Activated CD4-positive, alpha-beta T cell treated with anti-CD3 and anti-CD28 coated beads, Interleukin-10, Interleukin-2, amounts not matched to agents 100 ng/mL and 50 ng/mL, durations not matched to agents 16 hours and 8 hours (primary cell): ENCODE results near the gene MEMO1.
"Not testable (repeated sequence)": the region's sequence is repeated elsewhere in the genome, so short reads cannot be mapped to it uniquely, and the experiment has no call there.

Experiments
- DNase-seq: peaks from one replicate; pipeline ENCODE4 v3.0.0-alpha.2; 2020

Gene MEMO1

GRCh38 chr2:31997653-31998052 is 13.2 kb downstream of the MEMO1 start:
- peak; percentile 32 for DNase-seq

GRCh38 chr2:31996571-31997150 is 14.1 kb downstream of the MEMO1 start:
- no peak for DNase-seq

DNA sequence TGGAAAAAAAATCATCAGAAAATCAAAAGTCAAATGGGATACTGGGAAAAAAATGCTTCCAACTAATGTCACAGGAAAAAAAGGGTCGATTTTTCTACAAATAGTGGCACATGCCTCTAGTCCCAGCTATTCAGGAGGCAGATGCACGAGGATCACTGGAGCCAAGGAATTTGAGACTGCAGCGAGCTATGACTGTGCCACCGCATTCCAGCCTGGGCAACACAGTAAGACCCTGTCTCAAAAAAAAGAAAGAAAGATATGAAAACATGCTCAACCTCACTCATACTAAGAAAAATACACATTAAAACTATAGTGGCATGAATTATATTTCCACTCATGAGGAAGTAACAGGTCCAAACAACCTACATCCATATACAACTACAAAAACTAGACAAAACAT is 17.9 kb downstream of the MEMO1 start:
- DNase-seq: no peak

GRCh38 chr2:31992025-31992579 is 18.7 kb downstream of the MEMO1 start:
- no peak for DNase-seq

DNA sequence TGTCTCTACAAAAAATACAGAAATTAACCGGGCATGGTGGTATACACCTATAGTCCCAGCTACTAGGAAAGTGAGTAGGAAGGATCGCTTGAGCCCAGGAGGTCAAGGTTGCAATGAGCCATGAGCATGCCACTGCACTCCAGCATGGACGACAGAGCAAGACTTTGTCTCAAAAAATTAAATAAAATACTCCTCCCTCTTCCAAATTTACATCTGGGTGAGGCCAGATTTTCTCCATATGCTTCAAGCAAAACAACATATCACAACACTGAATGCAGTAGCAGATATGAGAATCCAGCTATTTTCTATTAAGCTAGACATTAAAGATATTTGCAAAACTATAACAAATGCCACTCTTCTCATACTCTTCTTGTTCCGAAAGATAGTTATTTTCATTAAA is 20.9 kb downstream of the MEMO1 start:
- DNase-seq: no peak

DNA sequence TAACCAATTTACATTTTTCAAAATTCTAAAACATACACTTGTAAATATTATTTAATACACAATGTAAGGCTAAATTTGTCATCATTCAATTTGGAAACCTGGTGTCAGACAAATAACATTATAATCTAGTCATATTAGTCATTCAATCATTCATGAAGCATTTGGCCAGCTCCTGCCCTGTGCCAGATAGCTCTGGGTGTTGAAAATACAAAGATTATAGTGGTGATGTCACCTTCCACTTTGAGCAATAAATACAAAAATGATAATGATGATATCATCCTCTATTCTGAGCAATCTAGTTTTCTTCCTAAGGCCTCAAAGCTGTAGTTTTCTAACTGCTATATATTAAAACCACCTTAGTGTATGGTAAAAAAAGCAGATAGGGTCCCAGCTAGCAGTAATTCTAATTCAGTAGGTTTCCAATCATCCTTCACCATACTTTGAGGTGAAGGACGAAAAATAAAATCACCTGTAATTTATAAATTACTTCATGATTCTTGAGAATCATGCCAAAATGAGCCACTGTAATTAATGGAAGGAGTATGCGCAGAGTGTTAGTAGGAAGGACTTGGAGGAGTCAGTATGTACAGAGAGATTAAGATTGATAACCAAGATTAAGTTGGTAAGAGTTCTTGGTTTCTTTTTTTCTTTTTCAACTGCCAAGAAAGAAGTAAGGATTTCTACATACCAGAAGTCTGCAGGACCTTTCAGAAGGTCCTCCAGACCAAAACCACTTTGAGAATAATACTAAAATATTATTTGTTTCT is 23.2 kb downstream of the MEMO1 start:
- DNase-seq: peak; percentile 26

DNA sequence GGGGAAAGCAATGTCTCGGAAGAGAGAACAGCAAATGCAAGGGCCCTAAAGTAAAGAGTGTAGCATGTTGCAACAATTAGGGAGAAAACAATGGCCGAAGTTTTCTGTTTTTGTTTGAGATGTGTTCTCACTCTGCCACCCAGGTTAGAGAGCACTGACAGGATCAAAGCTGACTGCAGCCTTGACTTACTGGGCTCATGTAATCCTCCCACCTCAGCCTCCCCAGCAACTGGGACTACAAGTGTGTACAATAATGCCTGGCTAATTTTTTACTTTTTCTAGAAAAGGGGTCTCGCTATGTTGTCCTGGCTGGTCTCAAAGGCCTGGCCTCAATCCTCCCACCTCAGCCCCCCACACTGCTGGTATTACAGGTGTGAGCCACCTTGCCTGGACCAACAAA is 23.9 kb downstream of the MEMO1 start:
- DNase-seq: no peak

GRCh38 chr2:31983762-31984467 is 26.9 kb downstream of the MEMO1 start:
- no peak for DNase-seq

- DNase-seq: peak; percentile 32
Measured at GRCh38 chr2:31980674-31981356, 30.0 kb downstream of the MEMO1 start.

DNA sequence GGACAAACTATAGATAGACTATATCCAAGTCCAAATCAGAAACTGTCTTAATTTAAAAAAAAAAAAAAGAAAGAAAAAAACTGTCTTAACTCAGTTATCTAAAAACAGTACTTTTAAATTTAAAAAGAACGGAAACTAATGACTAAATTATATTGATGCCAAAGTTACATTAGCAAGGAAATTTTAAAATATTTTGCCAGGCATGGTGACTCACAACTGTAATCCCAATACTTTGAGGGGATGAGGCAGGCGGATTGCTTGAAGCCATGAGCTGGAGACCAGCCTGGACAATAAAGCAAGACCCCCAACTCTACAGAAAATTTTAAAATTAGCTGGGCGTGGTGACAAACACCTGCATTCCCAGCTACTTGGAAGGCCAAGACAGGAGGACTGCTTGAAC is 30.9 kb downstream of the MEMO1 start:
- no peak for DNase-seq

- DNase-seq: no peak
Measured at GRCh38 chr2:31979018-31979417, 31.8 kb downstream of the MEMO1 start.

GRCh38 chr2:31978436-31978835 is 32.4 kb downstream of the MEMO1 start:
- DNase-seq: no peak

DNA sequence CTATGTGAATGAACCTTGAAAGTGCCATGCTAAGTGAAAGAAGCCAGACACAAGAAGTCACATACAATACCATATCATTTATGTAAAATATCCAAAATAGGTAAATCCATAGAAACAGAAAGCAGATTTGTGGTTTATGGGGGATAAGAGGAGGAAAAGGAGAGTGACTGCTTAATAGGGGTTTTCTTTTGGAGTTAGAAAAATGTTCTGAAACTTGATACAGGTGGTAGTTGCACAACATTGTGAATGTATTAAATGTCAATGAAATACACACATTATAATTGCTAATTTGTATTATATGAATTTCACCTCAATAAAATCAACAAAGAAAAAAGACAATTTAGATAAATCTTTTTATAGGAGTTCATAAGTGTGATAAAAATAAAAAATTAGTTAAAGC is 37.1 kb downstream of the MEMO1 start:
- no peak for DNase-seq

- no peak for DNase-seq
Measured at GRCh38 chr2:31972059-31972458, 38.7 kb downstream of the MEMO1 start.

GRCh38 chr2:31969178-31969577 is 41.6 kb downstream of the MEMO1 start:
- no peak for DNase-seq

DNA sequence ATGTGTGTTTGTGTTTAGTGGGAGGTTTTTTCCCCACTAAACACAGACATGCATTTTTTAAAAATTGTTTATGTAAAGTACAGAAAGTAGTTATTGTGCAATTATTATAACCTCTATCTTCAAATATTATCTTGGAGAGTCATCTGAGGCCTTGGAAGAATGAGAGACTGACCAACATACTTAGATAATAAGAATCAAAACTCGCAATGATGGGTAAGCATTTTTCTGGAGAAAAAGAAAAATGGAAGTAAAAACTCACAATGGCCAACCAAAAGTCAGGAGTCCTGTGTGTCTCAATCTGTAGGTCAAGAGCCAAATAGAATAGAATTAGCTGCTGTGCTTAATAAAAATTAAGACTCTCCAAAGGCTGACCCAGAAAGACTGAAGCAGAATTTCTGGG is 43.0 kb downstream of the MEMO1 start:
- DNase-seq: no peak

GRCh38 chr2:31966402-31966801 is 44.4 kb downstream of the MEMO1 start:
- DNase-seq: not testable (repeated sequence)

GRCh38 chr2:31965094-31965493 is 45.7 kb downstream of the MEMO1 start:
- no peak for DNase-seq

DNA sequence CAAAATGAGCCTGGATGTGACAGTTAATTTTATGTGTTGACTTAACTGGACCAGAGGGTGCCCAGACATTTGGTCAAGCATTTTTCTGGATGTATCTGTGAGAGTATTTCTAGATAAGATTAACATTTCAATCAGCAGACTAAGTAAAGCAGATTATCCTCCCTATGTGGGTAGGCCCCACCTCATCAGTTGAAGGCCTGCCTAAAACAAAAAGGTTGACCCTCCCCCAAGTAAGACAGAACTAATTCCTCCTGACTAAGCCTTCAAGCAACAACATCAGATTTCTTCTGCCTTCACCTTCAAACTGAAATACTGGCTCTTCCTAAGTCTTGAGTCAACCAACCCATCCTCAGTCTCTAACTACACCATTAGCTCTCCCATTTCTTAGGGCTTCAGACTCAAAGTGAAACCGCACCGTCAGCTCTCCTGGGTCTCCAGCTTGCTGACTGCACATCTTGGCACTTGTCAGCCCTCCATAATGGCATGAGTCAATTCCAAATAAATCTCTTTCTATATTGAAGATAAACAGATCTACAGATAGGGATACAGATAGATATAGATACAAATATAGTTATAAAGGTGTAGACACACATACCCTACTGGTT is 47.9 kb downstream of the MEMO1 start:
- DNase-seq: peak; percentile 90

DNA sequence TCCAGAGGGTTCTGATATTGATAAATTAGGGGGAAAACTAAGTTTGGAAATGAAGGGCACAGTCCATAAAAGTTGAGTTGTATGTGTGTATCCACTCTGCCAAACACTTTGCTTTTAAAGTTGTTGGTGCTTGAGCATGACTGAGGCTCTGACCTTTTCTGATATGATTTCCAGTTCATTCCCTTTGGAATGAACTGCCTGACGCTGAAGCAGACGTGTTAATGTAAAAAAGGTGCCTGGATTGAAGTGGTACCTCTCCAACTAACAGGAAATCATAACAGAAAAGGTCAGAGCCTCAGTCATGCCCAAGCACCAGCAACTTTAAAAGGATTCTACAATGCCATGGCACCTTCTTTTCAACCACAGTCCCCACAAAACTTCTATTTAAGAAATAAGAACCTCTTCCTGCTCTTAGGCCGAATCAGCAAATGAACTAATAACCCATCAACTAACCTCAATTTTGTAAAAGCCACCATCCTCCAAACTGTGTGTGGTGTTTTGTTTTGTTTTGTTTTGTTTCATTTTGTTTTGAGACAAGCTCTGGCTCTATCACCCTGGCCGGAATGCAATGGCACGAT is 52.6 kb downstream of the MEMO1 start:
- no peak for DNase-seq

DNA sequence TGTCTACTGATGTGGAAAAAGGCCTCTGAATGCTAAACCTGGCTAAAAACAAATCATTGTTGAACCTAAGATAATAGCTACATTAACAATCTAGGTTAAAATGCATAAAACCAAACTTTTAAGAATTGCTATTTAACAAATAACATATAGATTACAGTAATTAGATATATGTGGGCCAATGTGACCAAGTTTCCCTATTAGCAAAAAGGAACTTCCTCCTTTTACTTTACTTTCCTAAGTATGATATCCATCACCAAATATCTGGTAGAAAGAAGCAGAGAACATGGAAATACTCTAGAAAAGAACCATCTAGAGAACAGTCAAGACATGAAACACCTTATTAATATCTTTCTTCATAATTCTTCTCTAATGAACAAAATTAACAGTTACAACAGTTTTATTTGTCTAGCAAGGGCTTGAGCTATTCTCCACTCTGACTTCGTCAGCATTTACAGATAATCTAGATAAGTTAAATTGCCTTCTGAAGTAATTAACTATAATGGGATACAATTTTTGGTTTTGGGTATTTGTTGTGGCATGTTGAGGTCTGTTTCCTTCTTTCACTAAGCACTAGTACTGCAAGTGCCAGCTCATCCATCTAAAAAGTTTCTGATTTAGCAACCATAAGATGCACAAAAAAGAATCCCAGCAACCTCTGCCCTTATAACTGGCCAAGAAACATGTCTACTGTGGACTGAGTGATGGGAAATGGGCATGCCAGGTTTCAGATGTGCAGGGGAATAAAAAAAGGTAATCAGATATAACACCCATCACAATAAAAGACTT is 53.3 kb downstream of the MEMO1 start:
- peak; percentile 46 for DNase-seq

DNA sequence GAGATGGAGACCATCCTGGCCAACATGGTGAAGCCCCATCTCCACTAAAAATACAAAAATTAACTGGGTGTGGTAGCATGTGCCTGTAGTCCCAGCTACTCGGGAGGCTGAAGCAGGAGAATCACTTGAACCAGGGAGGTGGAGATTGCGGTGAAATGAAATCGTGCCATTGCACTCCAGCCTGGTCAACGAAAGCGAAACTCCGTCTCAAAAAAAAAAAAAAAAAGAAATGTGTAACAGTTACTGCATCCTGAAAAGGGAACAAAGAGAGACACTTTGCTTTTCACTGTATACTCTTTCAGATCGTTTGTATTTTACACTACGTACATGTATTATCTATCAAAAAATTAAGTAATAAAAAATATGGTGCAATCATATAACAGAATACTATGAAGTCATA is 53.9 kb downstream of the MEMO1 start:
- DNase-seq: not testable (repeated sequence)
